ENCODE measurements around the gene UFC1.

Gene UFC1

GRCh38 chr1:161172349-161172748 lies 18.6 kb downstream of the UFC1 start:
- DNase-seq = no peak

- no peak for DNase-seq
These were observed 19.1 kb downstream of the UFC1 start for GRCh38 chr1:161172776-161173376.

DNA sequence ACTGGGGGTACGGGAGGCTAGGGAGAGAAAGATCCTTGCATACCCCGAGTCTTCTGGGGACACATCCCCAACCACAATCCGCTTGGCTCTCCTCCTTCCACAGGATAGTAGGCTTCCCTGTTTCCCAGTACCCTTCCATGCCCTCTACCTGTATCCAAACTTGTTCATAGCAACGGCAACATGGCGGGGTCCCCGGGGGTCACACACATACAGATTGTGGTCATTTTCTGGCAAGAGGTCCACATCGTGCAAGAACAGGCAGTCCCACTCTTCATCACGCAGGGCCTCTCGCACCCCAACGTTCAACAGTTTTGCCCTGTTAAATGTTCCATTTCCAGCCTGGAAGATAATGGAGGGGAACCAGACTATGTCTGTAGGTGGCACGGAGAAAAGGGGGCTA lies 19.9 kb downstream of the UFC1 start:
- no peak for DNase-seq

- DNase-seq = no peak
These were observed 21.1 kb downstream of the UFC1 start for GRCh38 chr1:161174911-161175310.

DNA sequence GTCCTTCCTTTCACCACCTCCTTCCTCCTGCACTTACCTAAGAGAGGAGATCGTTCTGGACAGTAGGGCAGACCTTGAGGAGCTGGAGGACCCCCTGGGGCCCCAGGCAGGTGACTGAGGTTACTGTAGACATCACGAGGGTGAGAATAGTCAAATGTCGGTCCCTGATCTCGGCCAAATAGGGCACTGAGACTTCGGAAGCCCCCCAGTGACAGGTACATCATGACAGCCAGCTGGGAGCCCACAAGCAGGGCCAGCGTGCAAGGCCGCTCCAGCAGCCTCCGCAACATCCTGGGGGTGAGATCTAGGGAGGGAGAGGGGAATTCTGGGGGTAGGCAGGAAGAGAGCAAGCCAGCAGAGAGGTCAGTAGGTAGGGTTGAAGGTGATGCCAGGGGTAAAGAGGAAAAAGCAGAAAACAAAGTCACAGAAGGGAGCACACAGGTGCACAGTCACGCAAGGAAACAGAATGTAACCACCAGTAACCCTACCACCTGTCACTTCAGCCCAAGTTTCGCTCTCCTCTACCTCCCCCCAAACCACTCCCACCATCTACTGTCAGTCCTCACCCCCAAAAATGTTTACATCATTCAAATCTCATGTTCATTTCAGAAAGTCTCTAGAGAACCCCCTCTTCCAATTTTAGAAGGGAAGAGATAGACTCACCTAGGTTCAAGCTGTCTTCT lies 22.1 kb downstream of the UFC1 start:
- no peak for DNase-seq

DNA sequence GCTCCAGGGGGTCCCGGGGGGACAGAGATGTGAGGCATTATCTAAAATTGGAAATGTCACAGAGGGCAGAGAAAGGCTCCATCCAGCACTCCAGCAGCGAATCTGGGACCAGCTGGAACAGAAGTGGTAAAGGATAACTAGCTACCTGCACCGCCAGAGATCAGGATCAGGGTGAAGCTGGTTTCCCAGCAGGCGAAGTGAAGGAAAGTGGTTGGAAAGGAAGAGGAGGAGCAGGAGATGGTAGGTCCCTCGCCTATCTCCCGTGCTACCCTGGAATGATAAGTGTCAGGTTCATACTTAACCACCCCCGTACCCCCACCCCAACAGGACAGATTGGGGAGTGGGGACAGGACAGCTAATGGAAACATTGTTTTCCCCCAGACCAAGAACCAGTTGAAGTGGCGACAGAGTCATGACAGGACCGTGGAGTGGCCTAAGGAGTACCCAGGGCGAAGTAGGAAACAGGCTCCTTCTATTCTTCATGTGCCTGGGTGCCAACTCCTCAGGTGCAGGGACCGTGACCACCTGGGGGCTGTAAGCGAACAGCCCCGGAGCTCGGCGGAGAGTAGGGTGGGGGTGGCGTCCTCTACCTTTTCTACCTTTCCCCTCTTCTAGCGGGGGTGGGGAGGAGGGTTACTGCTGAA lies 22.8 kb downstream of the UFC1 start:
- DNase-seq = no peak

DNA sequence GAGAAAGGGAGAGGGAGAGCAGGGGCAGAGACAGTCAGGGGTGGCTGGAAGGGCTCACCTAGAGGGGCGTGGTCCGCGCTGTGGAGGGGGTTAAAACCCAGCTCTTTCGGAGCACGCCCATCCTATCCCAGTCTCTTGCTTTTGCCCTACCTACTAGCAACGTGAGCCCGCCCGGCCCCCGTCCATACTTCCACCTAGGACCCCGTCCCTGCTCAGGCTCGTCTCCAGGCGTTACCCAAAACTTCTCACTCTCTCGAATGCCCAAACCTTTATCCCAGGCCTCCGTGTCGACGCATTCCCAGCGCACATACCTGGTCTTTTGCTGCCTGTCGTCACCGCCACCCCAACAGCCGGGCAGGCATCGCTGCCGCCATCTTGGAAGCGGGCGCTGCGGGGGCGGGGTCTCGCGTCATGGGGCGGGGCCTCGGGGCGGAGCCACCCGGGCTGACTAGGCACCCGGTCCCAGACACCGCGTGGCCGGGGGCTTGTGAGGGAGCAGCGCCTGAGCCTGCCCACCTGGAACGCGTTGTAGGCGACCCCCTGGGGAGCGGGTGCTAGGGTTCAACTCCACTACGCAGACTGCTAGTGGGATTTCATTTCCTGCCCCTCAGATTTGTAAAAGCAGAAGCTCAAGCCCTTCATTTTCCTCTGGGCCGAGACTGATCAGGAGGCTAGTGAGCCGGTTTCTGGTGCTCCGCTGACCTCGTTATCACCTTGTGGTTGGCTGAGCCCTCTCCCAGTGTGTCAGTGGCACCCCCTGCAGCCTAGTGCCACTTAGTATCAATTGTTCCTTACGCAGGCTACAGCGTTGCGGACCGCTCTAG lies 23.5 kb downstream of the UFC1 start, which contains the start of gene B4GALT3:
TSS of gene B4GALT3 (minus strand) at position 396 of the 824 bp plus-strand sequence. CDS start 1,447 bp downstream, outside the sequence.
- peak; percentile 88 for DNase-seq

GRCh38 chr1:161177936-161178244 lies 24.1 kb downstream of the UFC1 start:
- no peak for DNase-seq

DNA sequence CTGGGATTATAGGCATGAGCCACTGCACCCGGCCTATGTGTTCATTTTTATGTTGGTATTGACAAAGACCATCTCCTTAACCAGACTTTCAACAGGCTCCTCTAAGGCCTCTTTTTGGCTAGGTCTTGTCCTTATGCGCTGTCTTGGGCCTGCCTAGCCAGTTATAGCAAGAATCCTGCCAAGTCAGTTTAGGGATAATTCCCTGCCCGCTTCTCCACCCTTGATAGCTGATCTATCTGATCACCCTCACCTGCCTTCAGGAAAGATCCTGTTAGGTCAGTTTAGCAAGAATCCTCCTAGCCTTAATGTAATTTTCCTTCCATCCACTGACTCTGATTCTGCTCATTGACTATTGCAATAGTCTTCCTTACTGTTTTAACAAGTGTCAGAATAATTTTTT lies 25.9 kb downstream of the UFC1 start:
- no peak for DNase-seq

DNA sequence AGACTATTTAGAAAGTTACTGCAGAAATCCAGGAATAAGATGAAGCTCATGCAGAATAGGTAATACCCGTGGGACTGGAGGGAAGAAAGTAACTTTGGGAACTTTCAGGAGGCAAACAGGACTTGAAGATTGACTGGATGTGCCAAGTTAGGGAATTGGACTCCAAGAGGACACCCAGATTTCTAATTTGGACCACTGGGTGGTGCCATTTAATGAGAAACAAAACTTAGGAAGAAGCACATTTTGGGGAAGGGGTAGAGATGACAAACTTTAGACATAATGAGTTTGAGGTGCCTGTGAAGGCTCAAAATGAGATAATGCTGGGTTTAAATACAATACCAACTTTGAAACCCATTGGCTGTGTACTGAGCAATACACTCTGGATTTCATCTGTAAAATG lies 26.9 kb downstream of the UFC1 start:
- no peak for DNase-seq

GRCh38 chr1:161182214-161182613 lies 28.4 kb downstream of the UFC1 start:
- no peak for DNase-seq

- peak; percentile 81 for DNase-seq
These were observed 31.5 kb downstream of the UFC1 start for GRCh38 chr1:161185282-161185682.

- DNase-seq = no peak
These were observed 32.0 kb downstream of the UFC1 start for GRCh38 chr1:161185732-161186311.

DNA sequence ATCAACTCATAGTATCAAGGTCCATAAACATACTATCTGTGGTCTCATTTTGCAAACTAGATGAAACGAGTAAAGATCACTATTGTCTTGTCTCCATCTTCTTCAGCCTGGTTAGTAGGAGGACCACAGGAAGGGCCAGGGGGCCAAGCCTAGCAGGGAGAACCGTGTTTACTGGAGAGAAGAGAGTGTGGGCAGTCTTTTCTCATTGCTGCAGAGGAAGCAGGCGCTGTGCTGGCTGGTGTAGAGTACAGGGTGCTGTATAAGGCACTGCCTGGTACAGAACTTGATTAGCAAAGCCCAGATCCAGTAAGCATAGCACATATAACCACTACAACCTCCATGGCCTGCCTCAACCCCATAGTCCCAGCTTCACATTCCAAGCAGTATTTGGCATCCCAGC lies 33.5 kb downstream of the UFC1 start:
- no peak for DNase-seq

DNA sequence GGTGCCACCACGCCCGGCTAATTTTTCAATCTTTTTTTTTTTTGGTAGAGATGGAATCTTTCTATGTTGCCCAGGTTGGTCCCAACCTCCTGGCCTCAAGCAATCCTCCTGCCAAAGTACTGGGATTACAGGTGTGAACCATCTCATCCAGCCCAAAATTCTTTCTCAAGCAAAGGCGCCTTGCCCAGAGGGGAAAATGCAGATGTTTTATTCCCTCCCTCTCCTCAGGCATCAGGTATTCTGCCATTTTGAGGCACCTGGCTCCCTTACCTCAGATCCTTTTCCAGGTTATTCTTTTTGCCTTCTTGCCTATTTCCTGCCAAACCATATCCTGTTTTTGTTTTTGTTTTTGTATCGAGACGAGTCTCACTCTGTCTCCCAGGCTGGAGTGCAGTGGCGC lies 34.6 kb downstream of the UFC1 start:
- DNase-seq = no peak

GRCh38 chr1:161189036-161189435 lies 35.3 kb downstream of the UFC1 start:
- DNase-seq = no peak

GRCh38 chr1:161190962-161191521 lies 37.3 kb downstream of the UFC1 start:
- DNase-seq = no peak

DNA sequence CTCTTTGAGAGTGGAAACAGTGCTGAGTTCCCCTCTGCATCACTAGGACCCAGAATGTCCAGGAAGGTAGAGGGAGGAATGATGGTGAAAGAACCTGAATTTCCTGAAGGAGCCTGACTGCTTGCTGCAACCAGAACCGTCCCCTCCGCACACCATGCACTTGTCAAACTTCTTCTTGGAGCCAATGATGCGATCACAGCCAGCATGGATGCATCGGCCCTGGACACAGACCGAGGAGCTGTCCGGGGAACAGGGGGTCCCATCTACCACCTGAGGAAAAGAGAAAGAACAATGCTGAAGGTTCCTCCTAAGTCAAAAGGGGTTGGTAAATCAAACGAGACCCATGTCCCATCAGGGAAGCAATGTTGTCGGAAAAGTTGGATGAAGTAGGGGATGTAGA lies 38.2 kb downstream of the UFC1 start:
- no peak for DNase-seq

DNA sequence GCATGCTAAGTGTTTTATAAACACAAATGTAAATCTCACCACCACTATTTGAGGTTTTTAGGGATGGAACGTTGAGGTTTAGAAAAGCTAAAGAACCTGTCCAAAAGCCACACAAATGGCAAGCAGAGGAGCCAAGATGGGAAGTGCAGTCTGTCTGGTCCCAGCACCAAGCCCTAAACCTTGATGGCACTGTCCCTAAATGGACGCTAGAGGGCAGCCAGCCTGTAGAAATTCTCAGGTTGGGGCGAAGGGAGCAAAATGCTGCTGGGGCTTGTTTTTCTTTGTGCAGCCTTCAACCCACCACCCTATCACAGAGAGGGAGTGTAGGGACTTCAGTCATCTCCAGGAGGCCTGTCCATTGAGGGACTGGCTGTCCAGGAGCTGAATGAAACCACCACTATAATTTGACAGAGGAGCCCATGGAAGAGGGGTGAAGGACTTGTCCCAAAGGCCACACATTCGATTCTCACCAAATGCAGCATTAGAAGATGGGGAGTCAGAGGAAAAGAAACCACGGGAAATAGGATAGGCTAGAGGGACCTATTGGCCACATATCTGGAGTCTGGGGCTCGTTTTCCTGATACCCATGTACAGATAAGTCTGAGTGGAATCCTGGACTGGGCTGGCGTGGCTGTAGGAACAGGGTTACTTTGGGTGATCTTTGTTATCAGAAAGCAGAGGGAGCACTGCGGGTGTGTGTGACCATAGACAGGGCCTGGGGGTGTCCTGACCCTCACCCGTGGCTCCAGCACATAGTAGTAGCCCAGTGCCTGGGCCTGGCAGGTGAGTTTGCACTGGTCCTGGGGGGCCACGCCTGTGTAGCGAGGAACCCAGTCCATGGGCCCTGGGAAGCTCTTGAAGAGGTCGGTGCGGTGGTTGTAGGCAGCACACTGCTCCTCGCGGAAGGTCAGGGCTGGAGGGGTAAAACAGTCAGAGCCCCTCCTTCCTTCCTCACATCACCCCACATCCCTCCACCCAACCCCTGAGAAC lies 39.0 kb downstream of the UFC1 start:
- peak; percentile 41 for DNase-seq

- no peak for DNase-seq
These were observed 39.9 kb downstream of the UFC1 start for GRCh38 chr1:161193561-161194235.

- DNase-seq = no peak
These were observed 41.4 kb downstream of the UFC1 start for GRCh38 chr1:161195171-161195570.
